ENCODE results near the gene JMJD7.

JMJD7 gene

DNA sequence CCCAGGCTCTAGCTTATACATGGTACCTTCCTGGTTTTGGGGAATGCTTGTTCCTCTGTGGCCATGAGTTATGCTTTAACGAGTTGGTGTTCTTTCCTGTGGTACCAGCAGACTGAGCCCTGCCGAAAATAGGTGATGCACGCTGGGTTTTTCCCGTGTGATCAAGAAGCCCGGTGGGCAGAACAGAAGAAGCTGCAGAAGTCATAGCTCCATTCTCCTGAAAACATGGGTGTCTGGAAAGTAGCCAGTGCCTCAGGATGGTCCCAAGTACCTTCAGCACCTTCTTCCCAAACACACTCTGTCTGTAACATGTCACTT, 28.4 kb upstream of the JMJD7 start:
- no peak for DNase-seq (ENCODE audit: low read depth)
- TF ChIP-seq, protein P1, sequence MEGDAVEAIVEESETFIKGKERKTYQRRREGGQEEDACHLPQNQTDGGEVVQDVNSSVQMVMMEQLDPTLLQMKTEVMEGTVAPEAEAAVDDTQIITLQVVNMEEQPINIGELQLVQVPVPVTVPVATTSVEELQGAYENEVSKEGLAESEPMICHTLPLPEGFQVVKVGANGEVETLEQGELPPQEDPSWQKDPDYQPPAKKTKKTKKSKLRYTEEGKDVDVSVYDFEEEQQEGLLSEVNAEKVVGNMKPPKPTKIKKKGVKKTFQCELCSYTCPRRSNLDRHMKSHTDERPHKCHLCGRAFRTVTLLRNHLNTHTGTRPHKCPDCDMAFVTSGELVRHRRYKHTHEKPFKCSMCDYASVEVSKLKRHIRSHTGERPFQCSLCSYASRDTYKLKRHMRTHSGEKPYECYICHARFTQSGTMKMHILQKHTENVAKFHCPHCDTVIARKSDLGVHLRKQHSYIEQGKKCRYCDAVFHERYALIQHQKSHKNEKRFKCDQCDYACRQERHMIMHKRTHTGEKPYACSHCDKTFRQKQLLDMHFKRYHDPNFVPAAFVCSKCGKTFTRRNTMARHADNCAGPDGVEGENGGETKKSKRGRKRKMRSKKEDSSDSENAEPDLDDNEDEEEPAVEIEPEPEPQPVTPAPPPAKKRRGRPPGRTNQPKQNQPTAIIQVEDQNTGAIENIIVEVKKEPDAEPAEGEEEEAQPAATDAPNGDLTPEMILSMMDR (IDR thresholded peaks at IDR 0.05; ENCODE audit: insufficient read depth, low read depth, low read length, missing control alignments), result no peak
- H3K4me3 ChIP-seq (ENCODE audit: low read length), result no peak overlapping the region

DNA sequence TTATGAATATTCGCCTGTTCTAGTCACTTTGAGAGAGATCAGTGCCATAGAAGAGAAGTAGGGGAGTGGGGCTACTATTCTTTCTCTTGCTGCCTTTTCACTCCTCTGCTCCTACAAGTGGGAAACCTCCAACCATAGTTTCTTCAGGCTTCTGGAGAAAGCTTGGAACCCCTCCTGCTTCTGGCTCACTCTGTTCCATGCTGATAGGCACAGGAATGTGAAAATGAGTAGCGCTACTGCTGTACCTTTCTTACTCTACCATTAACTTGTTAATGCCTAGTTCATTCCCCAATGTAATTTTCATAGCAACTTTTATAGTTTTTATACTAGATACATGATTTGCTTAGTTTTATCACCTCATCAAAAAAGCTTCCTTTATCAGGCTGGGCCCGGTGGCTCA, 26.7 kb upstream of the JMJD7 start:
- TF ChIP-seq, protein P1 (IDR thresholded peaks at IDR 0.05; ENCODE audit: insufficient read depth, low read depth, low read length, missing control alignments), result no peak

GRCh38 chr15:41801850-41802455, 25.9 kb upstream of the JMJD7 start:
- peak; percentile 85 for DNase-seq (ENCODE audit: low read depth)
- no peak overlapping the region for H3K4me3 ChIP-seq (ENCODE audit: low read length)
- TF ChIP-seq, protein P1 (IDR thresholded peaks at IDR 0.05; ENCODE audit: insufficient read depth, low read depth, low read length, missing control alignments), result no peak

More for the DNA sequence above, 26.7 kb upstream of the JMJD7 start:
- H3K4me3 ChIP-seq (ENCODE audit: low read length), result no peak overlapping the region
- DNase-seq (ENCODE audit: low read depth), result no peak

DNA sequence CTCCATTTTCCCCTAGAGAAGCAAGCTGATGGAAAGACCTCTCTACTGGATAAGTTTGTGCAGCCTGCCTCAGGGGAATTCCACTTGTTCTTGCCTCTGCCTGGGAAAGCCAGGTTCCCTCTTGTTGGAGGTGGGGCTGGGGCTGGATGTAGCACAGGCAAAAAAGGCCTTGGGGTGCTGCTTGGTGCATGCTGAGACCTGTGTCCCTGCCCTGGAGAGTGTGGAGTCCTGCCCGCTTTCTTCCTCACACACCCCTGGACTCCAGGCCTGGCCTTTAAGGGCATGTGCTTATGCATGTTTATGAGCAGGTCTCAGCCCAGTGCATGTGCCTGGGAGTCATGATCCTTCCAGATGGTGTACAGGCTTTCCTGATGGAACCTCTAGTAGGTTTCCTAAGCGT, 23.5 kb upstream of the JMJD7 start:
- H3K4me3 ChIP-seq (ENCODE audit: low read length), result no peak overlapping the region
- TF ChIP-seq, protein P1 (IDR thresholded peaks at IDR 0.05; ENCODE audit: insufficient read depth, low read depth, low read length, missing control alignments), result no peak
- DNase-seq (ENCODE audit: low read depth), result peak; percentile 99

DNA sequence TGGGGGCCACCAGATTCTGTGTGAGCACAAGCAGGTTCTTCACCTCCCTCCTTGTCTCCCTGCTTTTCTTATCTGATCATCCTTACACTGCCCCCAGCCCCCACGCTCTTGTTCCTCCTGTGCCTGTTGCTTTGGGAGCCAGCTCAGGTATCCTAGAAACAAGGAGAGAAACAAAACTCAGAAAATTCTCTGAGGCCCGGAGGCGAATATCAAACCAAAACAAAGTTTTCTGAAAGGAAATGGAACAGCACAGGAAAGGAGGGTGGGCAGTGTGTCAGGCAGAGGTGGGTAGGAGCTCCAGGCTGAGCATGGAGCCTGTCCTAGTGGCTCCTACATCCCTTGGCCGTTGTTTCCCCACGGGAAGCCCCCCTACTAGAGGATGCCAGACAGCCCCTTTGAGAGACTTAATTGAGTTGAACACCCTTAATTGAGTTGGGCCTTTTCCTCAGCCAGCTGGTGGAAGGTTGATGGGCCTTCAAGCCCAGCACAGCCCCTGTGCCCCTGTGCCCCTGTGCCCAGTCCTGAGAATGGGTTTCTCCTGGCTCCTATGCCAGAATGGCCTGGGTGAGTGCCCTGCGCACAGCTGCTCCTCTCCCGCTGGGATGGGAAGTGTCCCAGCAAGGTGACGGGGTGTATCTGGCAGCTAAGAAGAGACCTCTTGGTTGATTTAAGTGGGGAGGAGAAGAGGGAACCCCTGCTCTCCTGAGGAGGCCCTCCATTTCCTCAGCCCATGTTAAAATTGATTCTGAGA, 22.8 kb upstream of the JMJD7 start:
- H3K4me3 ChIP-seq (ENCODE audit: low read length), result no peak overlapping the region
- DNase-seq (ENCODE audit: low read depth), result peak; percentile 61
- TF ChIP-seq, protein P1 (IDR thresholded peaks at IDR 0.05; ENCODE audit: insufficient read depth, low read depth, low read length, missing control alignments), result no peak

GRCh38 chr15:41805711-41806110, 22.2 kb upstream of the JMJD7 start:
- TF ChIP-seq, protein P1 (IDR thresholded peaks at IDR 0.05; ENCODE audit: insufficient read depth, low read depth, low read length, missing control alignments), result no peak
- no peak for DNase-seq (ENCODE audit: low read depth)
- H3K4me3 ChIP-seq (ENCODE audit: low read length), result no peak overlapping the region

Measured in epithelial cell of esophagus (primary cell).